H9 (cell line): ENCODE results near the gene RANBP17. TPM values are rescaled to one million over a fixed set of nuclear protein-coding genes. Genes with fewer than 3 reads are reported as not detected.

Source experiments
- DNase-seq: peaks from one replicate; pipeline ENCODE4 v3.0.0-alpha.2; 2017
- H2AFZ ChIP-seq: one replicate; pipeline ENCODE4 v1.6.1; 2013; ENCODE audit warnings: mild to moderate bottlenecking, low read length, control low read depth, moderate library complexity
- H2AK5ac ChIP-seq: 2 replicates; pipeline ENCODE4 v1.6.1; 2013; ENCODE audit warnings: low read length, control low read depth, mixed read lengths; ENCODE audit not compliant: insufficient read length
- H2BK120ac ChIP-seq: one replicate; pipeline ENCODE4 v1.6.1; 2013; ENCODE audit warnings: low read depth, mild to moderate bottlenecking, low read length, control low read depth, inconsistent platforms; ENCODE audit not compliant: poor library complexity, severe bottlenecking
- H2BK12ac ChIP-seq: 2 replicates; pipeline ENCODE4 v1.6.1; 2013; ENCODE audit warnings: low read length, control low read depth, mixed read lengths, low read depth; ENCODE audit not compliant: insufficient read length
- H2BK15ac ChIP-seq: 2 replicates; pipeline ENCODE4 v1.6.1; 2013; ENCODE audit warnings: low read depth, low read length, control low read depth
- H2BK20ac ChIP-seq: one replicate; pipeline ENCODE4 v1.6.1; 2013; ENCODE audit warnings: low read depth, mild to moderate bottlenecking, low read length, control low read depth, inconsistent platforms; ENCODE audit not compliant: poor library complexity, severe bottlenecking
- H2BK5ac ChIP-seq: 2 replicates; pipeline ENCODE4 v1.6.1; 2013; ENCODE audit warnings: low read length, control low read depth, mixed read lengths; ENCODE audit not compliant: insufficient read length
- H3K14ac ChIP-seq: 2 replicates; pipeline ENCODE4 v1.6.1; 2013; ENCODE audit warnings: low read length, control low read depth; ENCODE audit not compliant: insufficient read depth
- H3K18ac ChIP-seq: 2 replicates; pipeline ENCODE4 v1.6.1; 2013; ENCODE audit warnings: low read depth, mild to moderate bottlenecking, mixed read lengths, low read length, control low read depth; ENCODE audit not compliant: insufficient read length
- H3K23ac ChIP-seq: 2 replicates; pipeline ENCODE4 v1.6.1; 2013; ENCODE audit warnings: low read length, control low read depth, mixed read lengths, low read depth; ENCODE audit not compliant: insufficient read length
- H3K23me2 ChIP-seq: 2 replicates; pipeline ENCODE4 v1.6.1; 2013; ENCODE audit warnings: low read depth, mild to moderate bottlenecking, mixed read lengths, low read length, control low read depth; ENCODE audit not compliant: insufficient read length, poor library complexity, severe bottlenecking
- H3K27ac ChIP-seq: 2 replicates; pipeline ENCODE4 v1.5.1; 2013; ENCODE audit warnings: low read length, control low read depth, mixed read lengths, low read depth; ENCODE audit not compliant: insufficient read length
- H3K27me3 ChIP-seq: 2 replicates; pipeline ENCODE4 v1.6.1; 2013; ENCODE audit warnings: low read length, control low read depth, inconsistent platforms; ENCODE audit not compliant: insufficient read depth
- H3K4ac ChIP-seq: 2 replicates; pipeline ENCODE4 v1.6.1; 2013; ENCODE audit warnings: low read depth, mild to moderate bottlenecking, control low read depth, inconsistent platforms, low read length, moderate library complexity
- H3K4me1 ChIP-seq: 2 replicates; pipeline ENCODE4 v1.6.1; 2013; ENCODE audit warnings: low read length, control low read depth, inconsistent platforms; ENCODE audit not compliant: insufficient read depth
- H3K4me2 ChIP-seq: 2 replicates; pipeline ENCODE4 v1.6.1; 2013; ENCODE audit warnings: low read length, control low read depth, mixed read lengths; ENCODE audit not compliant: insufficient read length, insufficient read depth
- H3K56ac ChIP-seq: 2 replicates; pipeline ENCODE4 v1.6.1; 2013; ENCODE audit warnings: low read depth, mild to moderate bottlenecking, mixed read lengths, low read length, control low read depth; ENCODE audit not compliant: insufficient read length
- H3K79me1 ChIP-seq: 2 replicates; pipeline ENCODE4 v1.6.1; 2013; ENCODE audit warnings: low read depth, mild to moderate bottlenecking, moderate library complexity, low read length, control low read depth, inconsistent platforms; ENCODE audit not compliant: insufficient read depth, poor library complexity, severe bottlenecking
- H3K79me2 ChIP-seq: 2 replicates; pipeline ENCODE4 v1.6.1; 2013; ENCODE audit warnings: low read length, control low read depth, inconsistent platforms; ENCODE audit not compliant: insufficient read depth
- H3K9ac ChIP-seq: 2 replicates; pipeline ENCODE4 v1.6.1; 2013; ENCODE audit warnings: low read length, control low read depth, mixed read lengths; ENCODE audit not compliant: insufficient read length; ENCODE audit errors: extremely low read depth
- H3K9me3 ChIP-seq: one replicate; pipeline ENCODE4 v1.6.1; 2013; ENCODE audit warnings: low read depth, low read length, inconsistent platforms; ENCODE audit not compliant: control insufficient read depth
- H3T11ph ChIP-seq: one replicate; pipeline ENCODE4 v1.6.1; 2013; ENCODE audit warnings: mild to moderate bottlenecking, low read length, control low read depth, inconsistent platforms
- H4K20me1 ChIP-seq: one replicate; pipeline ENCODE4 v1.6.1; 2013; ENCODE audit not compliant: control insufficient read depth, insufficient read length, insufficient read depth
- H4K5ac ChIP-seq: 2 replicates; pipeline ENCODE4 v1.6.1; 2013; ENCODE audit warnings: low read depth, mild to moderate bottlenecking, mixed read lengths, low read length, control low read depth; ENCODE audit not compliant: insufficient read length
- H4K8ac ChIP-seq: replicated peaks from 2 replicates; pipeline ENCODE4 v1.6.1; 2013; ENCODE audit warnings: low read length, control low read depth, mixed read lengths, low read depth; ENCODE audit not compliant: insufficient read length
- H4K91ac ChIP-seq: 2 replicates; pipeline ENCODE4 v1.6.1; 2013; ENCODE audit warnings: low read depth, mild to moderate bottlenecking, moderate library complexity, mixed read lengths, low read length, control low read depth; ENCODE audit not compliant: insufficient read length
- H3K27ac Mint-ChIP-seq, 3 experiments: 2 replicates in 2 of 3; 3 replicates in 1 of 3; pipeline ENCODE4 v1.8.0; 2020 to 2021; ENCODE audit warnings: mixed read lengths in 3 of 3, mild to moderate bottlenecking in 1 of 3, moderate library complexity in 1 of 3
- H3K27me3 Mint-ChIP-seq: 2 replicates; pipeline ENCODE4 v1.8.0; 2021; ENCODE audit warnings: low read depth, mild to moderate bottlenecking, moderate library complexity, mixed read lengths
- H3K36me3 Mint-ChIP-seq, 3 experiments: 2 replicates in 2 of 3; 3 replicates in 1 of 3; pipeline ENCODE4 v1.8.0; 2020 to 2021; ENCODE audit warnings: low read depth in 3 of 3, mixed read lengths in 3 of 3; ENCODE audit not compliant: insufficient read depth in 1 of 3
- H3K4me1 Mint-ChIP-seq, 2 experiments: 2 replicates each; pipeline ENCODE4 v1.8.0; 2020; ENCODE audit warnings: mixed read lengths in 2 of 2
- H3K4me3 Mint-ChIP-seq, 2 experiments: 2 replicates in 1 of 2; 3 replicates in 1 of 2; pipeline ENCODE4 v1.8.0; 2020 to 2021; ENCODE audit warnings: mild to moderate bottlenecking in 2 of 2, mixed read lengths in 2 of 2, moderate library complexity in 1 of 2
- H3K9me3 Mint-ChIP-seq, 2 experiments: 2 replicates in 1 of 2; 3 replicates in 1 of 2; pipeline ENCODE4 v1.8.0; 2020; ENCODE audit warnings: mild to moderate bottlenecking in 2 of 2, mixed read lengths in 2 of 2, moderate library complexity in 1 of 2
- CTCF ChIP-seq: fragments of 200-600 bp; sonication (generic); conservative IDR thresholded peaks from 3 replicates; pipeline ENCODE4 v1.8.0; 2021; ENCODE audit warnings: antibody characterized with exemption, mild to moderate bottlenecking
- WGBS: extraction: QIAGEN DNeasy Blood & Tissue Kit; methylation state at CpG from one replicate; pipeline ENCODE4 v1.1.7; 2013; ENCODE audit warnings: missing lambda C conversion rate, low lambda C conversion rate, mixed read lengths; ENCODE audit not compliant: insufficient read length; ENCODE audit errors: extremely low coverage; 5-methylcytosine and 5-hydroxymethylcytosine counted together
- total RNA-seq: library from RNA; stranded (reverse); gene quantifications from 2 replicates; pipeline ENCODE4 v1.2.1, GENCODE V29; 2021

RANBP17 gene
- total RNA-seq, 1 experiment from 2014 or later = 16.5 TPM

GRCh38 chr5:170849374-170849773 lies 12.4 kb upstream of the RANBP17 start:
- H2BK12ac ChIP-seq = no peak overlapping the region
- H3K56ac ChIP-seq = no peak overlapping the region
- no peaks in the 10 kb centered on the region for H3K79me1 ChIP-seq
- no peaks in the 10 kb centered on the region for H3K23me2 ChIP-seq
- H3K9me3 Mint-ChIP-seq = no peaks in the 10 kb centered on the region; a peak in 1 of 5 replicates
- H3K4ac ChIP-seq = no peak overlapping the region
- no peaks in the 10 kb centered on the region for H3K9me3 ChIP-seq
- H2AFZ ChIP-seq = no peak overlapping the region
- peak; percentile 25; the same call in 1 of the 3 replicates for TF ChIP-seq CTCF
- H3K18ac ChIP-seq = no peak overlapping the region
- H4K20me1 ChIP-seq = no peaks in the 10 kb centered on the region
- DNase-seq = no peak
- no peak overlapping the region for H2BK120ac ChIP-seq
- no peak overlapping the region for H3K4me3 Mint-ChIP-seq
- H3K36me3 Mint-ChIP-seq = no peaks in the 10 kb centered on the region; a peak in 2 of 7 replicates
- H3K4me2 ChIP-seq = no peak overlapping the region
- no peak overlapping the region for H4K8ac ChIP-seq
- H3K4me1 ChIP-seq = no peaks in the 10 kb centered on the region
- H3K27me3 Mint-ChIP-seq = peaks cover 2% of the 10 kb centered on the region; the same call in 1 of the 2 replicates
- no peak overlapping the region for H2AK5ac ChIP-seq
- H3K23ac ChIP-seq = no peak overlapping the region
- no peak overlapping the region for H4K5ac ChIP-seq
- H3K79me2 ChIP-seq = no peaks in the 10 kb centered on the region
- no peak overlapping the region for H3K27ac Mint-ChIP-seq
- no peak overlapping the region for H2BK15ac ChIP-seq
- no peak overlapping the region for H2BK5ac ChIP-seq
- WGBS = no CpG with 5 or more reads among the region's 2 CpGs
- no peaks in the 10 kb centered on the region; the same call in 1 of the 2 replicates for H3K27me3 ChIP-seq
- no peak overlapping the region for H3K9ac ChIP-seq
- no peak overlapping the region for H2BK20ac ChIP-seq
- H3K4me1 Mint-ChIP-seq = no peaks in the 10 kb centered on the region
- H4K91ac ChIP-seq = no peak overlapping the region
- H3K14ac ChIP-seq = no peak overlapping the region
- H3T11ph ChIP-seq = no peak overlapping the region
- no peak overlapping the region for H3K27ac ChIP-seq
